Central memory CD4-positive, alpha-beta T cell (primary cell): Measurements from ENCODE around the gene IGFALS.

ENCODE experiments used
- DNase-seq: peaks from one replicate; pipeline ENCODE4 v3.0.0; 2022

The IGFALS gene

DNA sequence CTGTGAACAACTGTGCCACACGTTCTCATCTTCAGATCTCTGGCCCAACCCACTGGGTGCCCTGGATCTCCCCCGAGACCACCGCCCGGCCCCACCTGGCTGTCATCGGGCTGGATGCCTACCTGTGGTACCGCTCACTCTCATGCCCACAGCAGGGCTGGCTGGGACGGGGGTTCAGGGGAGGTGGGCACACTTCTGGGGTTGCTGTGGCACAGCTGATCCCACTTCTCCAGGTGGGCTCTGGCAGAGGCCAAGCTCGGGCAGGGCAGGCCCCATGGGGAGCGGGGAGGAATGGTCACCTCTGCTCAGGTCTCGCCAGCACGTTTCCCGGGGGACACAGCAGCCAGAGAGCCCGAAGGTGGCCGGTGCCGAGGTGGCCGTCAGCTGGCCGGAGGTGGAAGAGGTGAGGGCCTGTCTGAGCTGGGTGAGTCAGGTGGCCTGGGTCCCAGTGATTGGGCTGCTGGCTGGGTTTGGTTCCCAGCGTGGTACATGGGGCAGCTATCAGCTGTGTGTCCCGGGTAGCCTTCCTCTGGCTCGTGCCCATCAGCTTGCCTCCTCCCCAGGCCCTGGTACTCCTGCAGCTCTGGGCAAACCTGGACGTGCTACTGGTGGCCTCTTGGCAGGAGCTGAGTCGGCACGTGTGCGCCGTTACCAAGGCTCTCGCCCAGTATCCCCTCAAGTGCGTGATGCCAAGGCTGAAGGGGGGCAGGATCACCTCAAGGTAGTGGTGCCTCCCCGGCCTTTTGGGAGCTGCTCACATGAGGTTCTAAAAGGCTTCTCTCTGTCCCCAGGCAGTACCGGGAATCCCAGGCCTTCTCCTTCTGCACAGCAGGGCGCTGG lies 18.3 kb downstream of the IGFALS start:
- no peak for DNase-seq

DNA sequence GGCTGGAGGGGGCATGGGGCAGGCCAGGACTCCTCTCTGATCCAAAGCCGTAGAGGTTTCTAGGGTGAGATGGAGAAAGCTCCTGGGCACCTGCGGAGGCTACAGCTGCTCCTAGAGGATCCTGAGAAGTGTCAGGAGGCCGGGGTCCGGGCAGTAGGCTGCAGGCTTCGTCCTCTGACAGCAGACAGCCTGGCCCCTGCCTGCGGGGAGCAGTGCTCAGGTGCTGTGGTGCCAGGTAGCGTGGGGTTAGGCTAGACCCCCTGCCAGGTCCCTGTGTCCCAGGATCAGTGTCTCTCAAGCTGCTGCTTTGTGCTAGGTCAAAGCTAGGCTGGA lies 19.1 kb downstream of the IGFALS start:
- DNase-seq, result no peak

- DNase-seq, result no peak
Observed at GRCh38 chr16:1773703-1774447, 19.6 kb downstream of the IGFALS start.

DNA sequence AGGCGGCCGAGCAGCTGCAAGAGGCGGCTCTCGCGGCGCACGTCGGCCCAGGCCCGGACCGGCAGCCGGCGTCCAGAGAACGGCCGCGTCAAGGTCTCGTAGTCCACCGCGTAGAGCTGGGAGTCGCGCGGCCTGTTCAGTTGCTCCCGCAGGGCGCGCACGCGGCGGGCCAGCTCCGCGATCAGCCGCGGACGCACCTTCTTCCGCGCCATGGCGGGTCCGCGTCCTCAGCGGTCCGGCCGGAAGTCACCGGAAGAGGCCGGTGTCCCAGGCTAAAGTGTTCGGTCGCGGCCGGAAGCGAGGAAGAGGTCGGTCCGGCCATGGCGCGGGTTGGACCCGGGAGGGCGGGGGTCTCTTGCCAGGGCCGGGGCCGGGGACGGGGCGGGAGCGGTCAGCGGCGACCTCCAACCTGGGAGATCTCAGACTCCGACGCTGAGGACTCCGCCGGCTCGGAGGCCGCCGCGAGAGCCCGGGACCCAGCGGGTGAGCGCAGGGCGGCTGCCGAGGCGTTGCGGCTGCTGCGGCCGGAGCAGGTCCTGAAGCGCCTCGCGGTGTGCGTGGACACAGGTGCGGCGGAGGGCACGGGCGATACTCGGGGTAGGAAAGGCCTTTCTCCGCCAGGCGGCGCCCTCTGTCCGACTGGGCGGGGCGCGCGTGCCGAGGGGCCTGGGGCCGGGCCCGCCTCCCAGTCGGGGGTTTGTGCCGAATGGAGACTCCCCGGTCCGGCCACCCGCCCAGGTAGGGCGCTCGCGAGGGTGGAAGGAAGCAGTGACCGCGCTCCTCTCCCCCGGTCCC lies 20.4 kb downstream of the IGFALS start, which contains the start of gene MRPS34:
Gene MRPS34 (minus strand): TSS at position 227 of the 795 bp plus-strand sequence. CDS start 15 bp downstream, at position 212.
- peak; percentile 69 for DNase-seq

DNA sequence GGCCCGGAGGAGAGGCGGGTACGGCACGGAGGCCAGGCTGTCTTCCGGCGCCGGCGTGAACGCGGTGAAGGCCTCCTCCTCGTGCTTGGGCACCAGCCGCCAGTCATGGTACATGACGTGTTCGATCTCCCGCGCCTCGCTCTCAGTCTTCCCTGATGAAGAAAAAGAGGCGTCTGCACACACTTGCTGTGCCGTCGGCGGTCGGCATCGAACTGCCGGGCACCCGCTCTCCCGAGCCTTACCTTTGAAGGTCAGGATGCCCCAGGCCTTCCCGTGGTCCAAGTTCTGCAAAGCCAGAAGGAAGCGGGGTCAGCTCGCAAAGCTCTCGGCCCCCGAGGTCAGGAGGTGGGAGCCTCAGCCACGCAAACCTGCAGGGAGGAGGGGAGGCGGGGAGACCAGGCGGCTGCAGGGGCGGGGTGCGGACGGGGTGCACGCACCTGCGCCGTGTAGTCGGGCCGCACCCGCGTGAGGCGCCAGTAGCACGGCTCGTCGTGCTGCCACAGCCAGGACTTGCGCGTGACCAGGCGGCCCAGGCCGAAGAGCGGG lies 21.1 kb downstream of the IGFALS start, which contains the start of gene EME2:
Gene EME2 (plus strand): TSS at position 449 of the 546 bp plus-strand sequence. CDS start 418 bp downstream, outside the sequence.
- peak; percentile 41 for DNase-seq

DNA sequence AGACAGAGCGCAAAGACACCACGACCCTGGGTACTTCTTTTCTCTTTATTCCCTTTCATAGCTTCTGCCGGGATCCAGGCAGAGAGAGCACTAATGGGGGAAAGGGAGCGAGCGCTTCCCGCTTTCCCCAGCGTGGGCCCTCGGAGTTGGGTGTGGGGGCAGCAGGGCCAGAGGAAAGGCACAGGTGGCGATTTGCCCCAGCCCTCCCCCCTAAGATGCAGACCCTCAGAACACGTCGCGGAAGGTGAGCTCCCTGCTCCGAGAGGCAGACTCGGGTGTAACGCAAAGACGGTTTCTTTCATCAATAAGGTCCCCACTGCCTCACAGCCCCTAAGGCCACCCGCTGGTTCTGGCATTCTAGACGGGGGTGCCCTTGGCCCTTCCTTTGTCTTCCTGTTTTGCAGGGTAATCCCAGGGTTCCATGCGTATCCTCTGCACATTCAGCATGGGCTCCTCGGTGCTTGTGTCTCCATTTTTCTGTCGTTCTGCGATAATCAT lies 21.6 kb downstream of the IGFALS start:
- no peak for DNase-seq

- peak; percentile 63 for DNase-seq
Observed at GRCh38 chr16:1771188-1771863, 22.2 kb downstream of the IGFALS start, which contains the start of gene NME3. NME3 (minus strand) TSS chr16:1771543; CDS start chr16:1771534, 9 bp downstream.

DNA sequence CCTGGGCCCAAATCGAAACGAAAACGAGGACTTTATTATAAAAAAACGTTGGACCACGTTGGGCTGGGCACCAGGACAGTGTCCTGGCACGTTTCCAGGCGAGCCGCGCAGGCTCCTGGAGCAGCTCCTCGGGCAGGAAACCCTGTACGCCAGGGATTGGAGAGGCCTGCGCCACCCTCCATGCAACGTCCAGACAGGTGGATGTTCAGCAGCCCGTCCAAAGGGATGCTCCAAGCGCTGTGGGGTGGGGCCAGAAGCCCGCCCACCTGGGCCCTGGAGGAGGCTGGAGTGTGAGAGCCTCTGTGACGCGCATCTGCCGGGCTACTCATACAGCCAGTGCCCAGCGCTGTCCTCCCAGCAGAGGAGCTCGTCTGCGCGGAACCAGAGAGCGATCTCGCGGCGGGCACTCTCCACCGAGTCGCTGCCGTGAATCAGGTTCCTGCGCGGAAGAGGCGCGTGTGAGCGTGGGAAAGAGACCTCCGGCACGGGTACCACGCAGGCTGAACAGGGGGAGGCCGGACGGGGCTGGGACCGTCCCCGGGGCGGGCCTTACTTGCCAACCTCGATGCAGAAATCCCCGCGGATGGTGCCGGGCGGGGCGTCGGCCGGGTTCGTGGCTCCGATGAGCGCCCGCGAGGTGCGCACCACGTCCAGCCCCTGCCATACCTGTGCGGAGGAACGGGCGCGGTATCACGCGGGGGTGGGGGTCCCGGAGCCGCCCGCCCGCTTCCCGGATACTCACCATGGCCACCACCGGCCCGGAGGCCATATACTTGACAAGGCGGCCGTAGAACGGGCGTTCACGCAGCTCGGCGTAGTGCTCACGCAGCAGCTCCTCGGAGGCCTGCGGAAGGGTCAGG lies 22.9 kb downstream of the IGFALS start:
- peak; percentile 40 for DNase-seq

- DNase-seq, result no peak
Observed at GRCh38 chr16:1769402-1770300, 23.9 kb downstream of the IGFALS start.

DNA sequence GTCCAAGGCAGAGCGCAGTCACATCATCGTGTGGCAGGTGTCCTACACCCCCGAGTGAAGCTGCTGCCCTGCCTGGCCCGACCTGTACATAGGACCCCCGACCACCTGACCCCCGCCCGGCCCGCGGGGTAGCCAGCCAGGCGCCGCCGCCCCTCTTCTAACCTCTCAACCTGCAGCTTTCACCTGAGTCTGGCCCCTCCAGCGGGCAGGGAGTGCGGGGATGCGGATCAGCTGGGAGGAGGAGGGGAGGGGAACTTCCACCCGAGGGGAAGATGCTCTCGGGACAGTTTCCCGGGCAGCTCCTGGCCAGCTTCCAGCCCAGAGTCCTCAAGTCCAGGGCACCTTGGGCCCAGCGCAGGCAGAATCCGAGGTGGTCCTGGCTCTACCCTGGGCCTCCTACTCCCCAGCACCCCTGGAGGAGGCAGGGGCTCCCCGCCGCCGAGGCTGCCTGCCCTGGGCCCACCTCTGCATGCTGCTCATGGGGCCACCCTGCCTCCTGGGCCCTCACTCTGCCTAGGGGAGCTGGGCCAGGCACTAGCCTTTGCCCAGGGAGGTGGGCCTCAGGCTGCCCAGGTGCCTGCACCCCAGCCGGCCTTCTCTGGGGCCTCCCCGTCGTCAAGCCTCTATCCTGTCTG lies 24.6 kb downstream of the IGFALS start:
- no peak for DNase-seq

DNA sequence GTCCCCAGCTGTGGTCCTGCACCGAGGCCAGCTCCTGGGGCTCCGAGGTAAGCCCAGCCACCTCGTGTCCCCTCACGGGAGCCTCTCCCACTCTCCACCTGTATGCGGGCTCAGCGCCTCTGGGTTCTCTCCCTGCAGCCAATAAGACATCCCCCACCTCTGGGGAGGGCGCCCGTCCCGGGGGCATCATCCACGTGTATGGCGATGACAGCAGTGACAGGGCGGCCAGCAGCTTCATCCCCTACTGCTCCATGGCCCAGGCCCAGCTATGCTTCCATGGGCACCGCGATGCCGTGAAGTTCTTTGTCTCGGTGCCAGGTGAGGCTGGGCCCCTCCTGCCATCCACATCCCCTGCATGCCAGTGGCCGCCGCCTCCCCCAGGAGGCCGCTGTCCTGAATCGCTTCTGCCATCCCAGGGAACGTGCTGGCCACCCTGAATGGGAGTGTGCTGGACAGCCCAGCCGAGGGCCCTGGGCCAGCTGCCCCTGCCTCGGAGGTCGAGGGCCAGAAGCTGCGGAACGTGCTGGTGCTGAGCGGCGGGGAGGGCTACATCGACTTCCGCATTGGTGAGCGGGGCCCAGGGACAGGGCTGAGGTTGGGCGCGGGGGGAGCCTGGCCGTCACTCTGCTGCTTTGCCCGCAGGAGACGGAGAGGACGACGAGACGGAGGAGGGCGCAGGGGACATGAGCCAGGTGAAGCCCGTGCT lies 25.3 kb downstream of the IGFALS start:
- DNase-seq, result no peak

- DNase-seq, result no peak
Observed at GRCh38 chr16:1767116-1767994, 26.1 kb downstream of the IGFALS start.

DNA sequence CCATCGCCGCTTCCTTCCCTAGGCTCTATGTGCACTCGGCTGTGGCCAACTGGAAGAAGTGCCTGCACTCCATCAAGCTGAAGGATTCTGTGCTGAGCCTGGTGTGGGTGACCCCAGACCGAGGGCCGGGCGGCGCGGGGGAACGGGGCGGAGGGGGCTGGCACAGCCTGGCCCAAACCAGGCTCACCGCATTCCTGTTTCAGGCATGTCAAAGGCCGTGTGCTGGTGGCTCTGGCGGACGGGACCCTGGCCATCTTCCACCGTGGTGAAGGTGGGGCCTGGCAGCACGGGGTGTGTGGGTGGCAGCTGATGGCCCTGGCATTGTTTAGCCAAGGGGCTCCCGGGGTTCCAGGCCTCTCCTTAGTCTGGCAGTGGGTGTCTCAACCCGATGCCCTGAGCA lies 26.8 kb downstream of the IGFALS start:
- no peak for DNase-seq

- no peak for DNase-seq
Observed at GRCh38 chr16:1766231-1766630, 27.3 kb downstream of the IGFALS start.

DNA sequence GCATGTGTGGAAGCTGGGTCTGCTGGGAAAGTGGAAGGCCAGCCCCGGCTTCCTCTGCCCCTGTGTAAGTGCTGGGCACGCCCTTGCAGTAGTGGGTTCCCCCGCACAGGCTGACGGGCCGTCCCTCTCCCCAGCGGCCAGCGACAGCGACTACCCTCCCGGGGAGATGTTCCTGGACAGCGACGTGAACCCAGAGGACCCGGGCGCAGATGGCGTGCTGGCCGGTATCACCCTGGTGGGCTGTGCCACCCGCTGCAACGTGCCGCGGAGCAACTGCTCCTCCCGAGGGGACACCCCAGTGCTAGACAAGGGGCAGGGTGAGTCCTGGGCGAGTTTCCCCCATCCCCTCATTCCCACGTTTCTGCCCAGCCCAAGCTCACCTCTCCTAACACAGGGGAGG lies 27.7 kb downstream of the IGFALS start:
- DNase-seq, result no peak

- DNase-seq, result no peak
Observed at GRCh38 chr16:1764971-1765370, 28.5 kb downstream of the IGFALS start.
